NCI-H2029 (cell line): ENCODE measurements around the gene PIP5K1B.
"Not testable (repeated sequence)": the region's sequence is repeated elsewhere in the genome, so short reads cannot be mapped to it uniquely, and the experiment has no call there.

Source experiments
- DNase-seq: peaks from one replicate; lab custom pipeline; 2025; lab: John Stamatoyannopoulos, UW

PIP5K1B gene, protein sequence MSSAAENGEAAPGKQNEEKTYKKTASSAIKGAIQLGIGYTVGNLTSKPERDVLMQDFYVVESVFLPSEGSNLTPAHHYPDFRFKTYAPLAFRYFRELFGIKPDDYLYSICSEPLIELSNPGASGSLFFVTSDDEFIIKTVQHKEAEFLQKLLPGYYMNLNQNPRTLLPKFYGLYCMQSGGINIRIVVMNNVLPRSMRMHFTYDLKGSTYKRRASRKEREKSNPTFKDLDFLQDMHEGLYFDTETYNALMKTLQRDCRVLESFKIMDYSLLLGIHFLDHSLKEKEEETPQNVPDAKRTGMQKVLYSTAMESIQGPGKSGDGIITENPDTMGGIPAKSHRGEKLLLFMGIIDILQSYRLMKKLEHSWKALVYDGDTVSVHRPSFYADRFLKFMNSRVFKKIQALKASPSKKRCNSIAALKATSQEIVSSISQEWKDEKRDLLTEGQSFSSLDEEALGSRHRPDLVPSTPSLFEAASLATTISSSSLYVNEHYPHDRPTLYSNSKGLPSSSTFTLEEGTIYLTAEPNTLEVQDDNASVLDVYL

DNA sequence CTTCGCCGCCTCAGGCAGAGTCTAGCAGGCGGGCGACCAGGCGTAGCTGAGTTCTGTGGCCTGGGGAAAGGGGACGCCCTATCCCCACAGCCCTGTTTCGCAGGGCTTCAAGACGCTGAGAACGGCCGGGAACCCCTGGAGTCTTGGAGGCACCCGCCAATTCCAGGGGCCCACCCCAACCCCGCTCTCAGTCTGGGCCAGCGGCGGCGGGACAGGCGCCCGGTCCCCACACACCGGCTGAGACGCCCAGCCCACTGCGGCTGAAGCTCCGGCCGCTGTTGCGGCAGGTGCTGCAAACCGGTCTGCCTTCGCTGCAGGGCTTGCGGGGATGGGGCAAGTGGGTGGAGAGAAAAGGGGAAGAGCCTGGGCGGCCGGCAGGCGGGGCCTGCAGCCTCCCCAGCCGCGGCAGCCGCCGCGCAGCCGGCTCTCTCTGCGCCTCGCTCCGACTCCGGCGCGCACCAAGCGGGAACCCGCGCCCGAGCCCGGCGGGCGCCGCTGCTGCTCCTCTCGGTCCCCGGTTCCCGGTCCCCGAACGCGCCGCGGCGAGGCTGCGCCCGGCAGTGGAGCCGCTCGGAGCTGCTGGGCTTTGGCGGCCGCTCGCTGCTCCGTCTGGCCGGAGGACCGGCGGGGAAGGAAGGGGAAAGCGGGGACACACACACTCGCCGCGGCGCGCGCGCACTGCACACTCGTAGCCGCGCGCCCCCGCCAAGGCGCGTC is at the start of gene PIP5K1B:
Gene PIP5K1B, plus strand, starts transcription at position 427 of the 717 bp plus-strand sequence. CDS start 117,375 bp downstream, outside the sequence.
- DNase-seq, result peak; percentile 60

DNA sequence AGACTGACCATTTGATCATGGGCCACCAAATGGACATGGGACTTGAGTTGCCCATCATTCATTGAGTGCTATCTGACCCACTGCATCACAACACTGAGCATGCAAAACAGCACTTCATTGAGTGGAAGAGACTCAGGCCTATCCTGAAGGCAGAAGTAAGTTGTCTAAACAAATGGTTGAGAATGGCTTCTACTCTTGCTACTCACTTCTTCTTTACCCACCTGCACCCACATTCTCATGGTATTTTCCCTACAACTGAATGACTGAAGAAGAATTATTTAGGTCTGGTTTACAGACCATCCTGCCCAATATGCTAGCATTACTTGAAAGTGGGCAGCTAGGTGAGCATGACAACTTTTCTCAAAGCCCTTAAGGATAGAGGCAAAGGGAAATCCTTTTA is 41.0 kb upstream of the PIP5K1B start:
- DNase-seq, result no peak

DNA sequence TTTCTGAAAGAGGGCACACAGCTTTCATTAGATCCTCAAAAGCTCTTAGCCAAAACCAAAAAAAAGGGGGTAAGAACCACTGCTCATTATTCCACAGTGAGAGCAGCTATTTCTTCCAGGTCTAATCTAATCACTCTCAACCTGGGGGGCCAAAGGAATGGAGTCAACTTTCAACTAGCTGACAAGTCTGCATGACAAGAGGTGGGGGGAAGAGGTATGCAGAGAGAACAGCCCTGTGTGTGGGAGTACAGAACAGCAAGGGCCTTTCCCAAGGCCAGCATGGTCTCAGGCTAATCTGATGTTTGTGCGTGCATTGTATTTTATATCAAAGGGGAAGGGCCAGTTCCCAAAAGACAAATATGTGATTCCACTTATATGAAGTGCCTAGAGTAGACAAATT is 36.9 kb upstream of the PIP5K1B start:
- no peak for DNase-seq

DNA sequence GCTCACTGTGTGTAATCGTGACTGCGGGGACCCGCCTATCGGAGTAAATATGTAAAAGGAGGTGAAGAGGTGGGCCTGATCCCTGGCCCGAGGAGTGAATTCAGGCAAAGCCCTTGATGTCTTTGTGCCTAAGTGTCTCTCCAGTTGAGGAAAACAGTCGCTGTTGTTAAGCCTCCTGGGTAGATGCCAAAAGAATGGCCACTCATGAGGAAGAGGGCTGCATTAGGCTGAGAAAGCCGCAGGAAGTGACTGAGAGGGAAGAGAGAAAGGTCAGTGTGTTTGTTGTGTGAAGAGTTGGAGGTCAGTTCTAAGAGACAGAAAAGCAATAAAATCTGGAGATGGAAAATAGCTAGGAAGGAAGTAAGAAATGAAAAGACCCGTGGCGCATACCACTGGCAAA is 35.8 kb upstream of the PIP5K1B start:
- DNase-seq, result peak; percentile 80

DNA sequence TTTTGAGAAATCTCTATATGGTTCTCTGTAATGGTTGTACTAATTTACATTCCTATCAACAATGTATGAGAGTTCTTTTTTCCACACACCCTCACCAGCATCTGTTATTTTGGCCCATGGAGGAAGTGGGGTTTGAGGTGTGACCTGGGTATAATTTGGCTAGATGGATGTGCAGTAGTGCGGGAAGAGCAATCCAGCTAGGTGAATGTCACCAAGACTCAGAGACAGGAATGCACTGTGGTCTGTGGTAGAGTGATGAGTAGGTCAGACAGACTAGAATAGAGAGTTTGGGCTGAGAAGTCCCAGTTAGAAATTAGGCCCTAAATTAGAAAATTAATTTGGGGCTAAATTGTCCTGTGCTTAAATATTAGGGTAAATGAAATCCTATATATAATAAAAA is 32.8 kb upstream of the PIP5K1B start:
- DNase-seq, result no peak

DNA sequence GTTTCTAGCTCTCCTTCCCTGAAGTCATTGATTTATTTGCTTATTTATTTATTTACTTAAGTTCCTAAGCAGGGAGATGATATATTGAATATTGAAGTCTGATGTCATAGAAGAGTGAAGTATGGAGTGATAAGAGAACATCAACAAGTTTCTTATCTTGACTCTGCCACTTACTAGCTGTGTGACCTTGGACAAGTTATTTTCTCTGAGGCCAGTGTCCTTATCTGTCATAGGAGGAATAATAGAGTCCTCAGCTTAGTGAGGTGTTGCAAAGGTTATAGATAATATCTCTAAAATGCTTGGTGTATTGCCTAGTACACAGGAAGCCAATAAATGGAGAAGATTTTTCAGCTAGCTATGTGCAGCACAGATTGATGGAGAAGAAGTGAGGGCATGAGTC is 32.4 kb upstream of the PIP5K1B start:
- DNase-seq, result no peak

DNA sequence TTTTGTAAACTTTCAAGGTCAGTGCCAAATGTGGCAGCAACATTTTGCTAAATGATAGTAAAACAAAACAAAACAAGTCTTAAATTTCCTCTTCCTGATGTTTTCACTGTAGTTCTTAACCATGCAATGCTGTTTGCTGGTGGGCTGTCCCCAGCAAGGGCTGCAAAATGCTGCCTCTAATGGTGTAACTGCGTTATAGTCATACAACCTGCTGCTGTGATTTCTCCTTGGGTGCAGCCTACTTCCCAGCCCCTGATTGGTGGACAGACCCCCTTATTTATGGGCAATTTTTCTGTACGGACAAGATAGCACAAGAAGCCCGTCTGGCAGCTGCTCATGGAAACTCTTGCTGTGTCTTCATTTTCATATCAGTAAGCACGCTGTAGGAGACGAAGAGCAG is 26.6 kb upstream of the PIP5K1B start:
- no peak for DNase-seq

DNA sequence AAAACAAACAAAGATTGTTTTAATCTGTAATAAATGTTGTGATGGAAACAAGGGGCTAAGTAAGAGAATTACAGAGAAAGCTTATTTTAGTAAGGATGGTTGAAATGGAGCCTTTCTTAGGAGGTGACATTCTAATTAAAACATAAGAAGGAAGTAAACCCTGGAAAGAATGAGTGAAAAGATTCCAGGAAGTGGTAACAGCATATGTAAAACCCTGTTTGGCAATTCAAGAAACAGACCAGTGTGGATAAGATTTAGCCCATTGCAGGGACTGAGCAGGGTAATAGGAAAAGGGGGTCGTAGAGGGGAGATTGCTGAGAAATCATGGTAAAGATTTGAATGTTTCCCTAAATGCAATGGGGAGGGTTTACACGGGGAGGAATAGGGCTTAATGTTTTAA is 21.6 kb upstream of the PIP5K1B start:
- no peak for DNase-seq

DNA sequence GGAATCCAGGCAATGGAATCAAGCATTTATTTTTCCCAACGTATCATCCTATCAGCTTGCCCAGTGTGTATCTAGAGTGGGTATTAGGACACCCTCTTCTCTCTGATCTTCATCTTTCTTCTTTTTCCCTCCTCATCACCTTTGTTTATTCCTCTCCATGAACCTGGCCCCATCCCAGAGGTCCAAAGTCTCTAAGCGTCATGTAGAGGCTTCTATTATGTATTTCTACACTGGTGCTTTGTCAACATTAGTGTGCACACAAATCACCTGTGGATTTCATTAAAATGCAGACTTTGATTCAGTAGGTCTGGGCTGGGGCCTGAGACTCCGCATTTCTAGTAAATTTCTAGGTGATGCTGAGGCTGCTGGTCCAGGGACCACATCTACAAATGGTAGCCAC is 19.8 kb upstream of the PIP5K1B start:
- DNase-seq, result no peak

DNA sequence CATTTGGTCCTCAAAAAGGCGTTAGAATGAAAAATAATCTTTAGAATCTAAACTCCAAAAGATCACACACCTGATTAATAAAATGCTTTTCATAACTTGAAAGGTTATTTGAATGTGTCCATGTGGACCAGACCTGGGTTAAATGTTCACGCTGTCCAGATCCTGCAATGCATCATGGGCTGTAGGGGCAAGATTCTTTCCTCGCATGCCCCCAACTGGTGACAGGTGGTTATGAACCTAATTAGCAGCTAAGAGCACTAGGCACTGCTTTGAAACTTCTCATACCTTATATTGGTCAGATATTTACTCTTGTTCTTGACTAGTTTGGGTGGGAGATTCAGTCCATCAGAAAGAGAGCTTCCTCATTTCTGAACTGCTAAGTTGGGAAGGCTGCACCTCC is 19.3 kb upstream of the PIP5K1B start:
- DNase-seq, result peak; percentile 40

DNA sequence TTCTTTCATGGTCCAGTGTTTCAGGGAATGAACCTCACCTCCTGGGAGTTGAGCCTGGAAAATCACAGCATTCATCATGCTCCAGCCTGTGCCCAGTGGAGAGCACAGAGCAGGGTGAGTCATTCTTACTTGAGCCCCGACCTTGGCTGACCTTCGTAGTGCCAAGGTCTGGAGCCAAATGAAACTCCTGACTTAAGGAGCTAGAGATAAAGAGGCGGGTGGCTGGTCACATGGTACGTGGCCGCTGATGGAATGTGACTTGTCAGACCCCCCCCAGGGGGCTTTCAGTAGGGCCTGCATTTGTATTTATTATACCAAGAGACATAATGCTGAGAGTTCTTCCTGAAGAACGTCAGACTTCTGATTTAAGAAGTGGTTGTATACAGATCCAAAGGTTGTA is 15.0 kb upstream of the PIP5K1B start:
- DNase-seq, result no peak

DNA sequence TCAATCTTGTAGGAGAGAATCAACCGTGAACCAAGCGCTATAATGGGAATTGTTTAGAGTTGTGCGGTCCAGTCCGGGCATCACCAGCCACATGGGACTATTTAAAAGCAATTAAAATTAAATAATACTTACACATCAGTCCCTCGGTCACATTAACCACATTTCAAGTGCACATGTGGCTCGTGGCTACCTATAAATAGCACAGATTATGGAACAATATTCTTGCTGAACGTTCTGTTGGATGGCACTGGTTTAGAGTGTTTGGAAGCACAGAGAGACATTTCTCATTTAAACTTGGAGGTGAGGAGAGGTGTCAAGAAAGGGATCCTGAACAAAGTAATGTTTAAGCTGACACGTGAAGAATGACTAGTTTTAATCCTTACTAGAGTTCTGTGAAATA is 12.5 kb upstream of the PIP5K1B start:
- no peak for DNase-seq

DNA sequence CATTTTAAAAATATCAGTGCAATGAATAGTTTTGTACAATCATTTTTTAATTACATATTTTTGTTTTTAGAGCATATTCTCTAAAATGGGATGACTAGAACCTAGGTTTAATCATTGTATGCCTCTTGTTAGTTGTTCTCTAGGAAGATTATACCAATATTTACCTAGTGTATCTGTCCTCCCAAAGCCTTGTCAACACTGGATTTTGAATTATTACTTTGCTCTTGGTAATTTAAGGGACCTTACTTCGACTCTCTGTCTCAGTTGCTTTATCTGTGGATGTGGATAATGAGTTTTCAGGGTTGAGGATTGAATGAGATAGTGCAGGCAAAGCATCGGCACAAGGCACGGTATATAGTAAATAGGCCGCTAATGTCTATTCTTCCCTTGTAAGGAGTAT is 10.9 kb upstream of the PIP5K1B start:
- no peak for DNase-seq

DNA sequence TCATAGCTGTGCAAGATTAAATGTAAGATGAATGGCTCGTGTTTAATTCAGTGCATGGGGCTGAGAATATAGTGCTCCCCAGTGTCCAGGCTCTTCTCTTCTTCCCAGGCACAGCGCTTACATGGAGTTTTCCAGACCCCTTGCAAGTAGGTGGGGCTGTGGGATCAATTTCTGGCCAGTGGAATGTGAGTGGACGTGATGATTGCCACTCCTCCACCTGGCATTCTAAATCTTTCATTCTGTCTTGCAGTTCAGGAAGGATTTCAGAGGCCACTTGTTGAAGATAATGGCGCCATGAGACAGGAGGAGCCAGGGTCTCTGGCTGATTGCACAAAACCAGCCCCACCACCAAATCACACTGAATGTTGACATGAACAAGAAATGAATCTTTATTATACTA is 7.2 kb upstream of the PIP5K1B start:
- DNase-seq, result no peak

DNA sequence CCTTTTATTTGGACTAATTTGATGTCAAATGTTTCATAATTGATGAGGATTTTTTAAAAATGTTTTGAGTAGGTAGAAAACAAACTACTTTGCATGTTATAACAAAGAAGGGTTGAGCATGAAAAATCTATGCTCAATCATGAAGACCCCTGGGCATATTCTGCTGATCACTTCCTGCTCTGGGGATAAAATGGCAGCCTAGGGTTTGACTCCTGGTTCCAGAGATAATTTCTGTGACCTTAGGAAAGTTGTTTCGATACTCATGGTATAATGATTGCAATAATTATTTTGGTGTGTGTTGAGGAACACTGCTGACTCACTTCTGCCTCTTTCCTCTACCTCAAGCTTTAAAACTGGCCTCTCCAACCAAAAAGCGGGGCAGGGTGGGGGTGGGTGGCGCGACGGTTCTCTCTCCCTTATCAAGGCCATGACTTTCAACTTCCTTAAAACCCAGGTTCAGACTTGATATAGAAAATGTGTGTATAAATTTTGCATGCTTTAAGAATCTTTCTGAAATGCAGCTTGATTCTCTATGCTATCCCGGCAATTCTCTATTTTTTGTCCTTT is 6.0 kb upstream of the PIP5K1B start:
- DNase-seq, result no peak

DNA sequence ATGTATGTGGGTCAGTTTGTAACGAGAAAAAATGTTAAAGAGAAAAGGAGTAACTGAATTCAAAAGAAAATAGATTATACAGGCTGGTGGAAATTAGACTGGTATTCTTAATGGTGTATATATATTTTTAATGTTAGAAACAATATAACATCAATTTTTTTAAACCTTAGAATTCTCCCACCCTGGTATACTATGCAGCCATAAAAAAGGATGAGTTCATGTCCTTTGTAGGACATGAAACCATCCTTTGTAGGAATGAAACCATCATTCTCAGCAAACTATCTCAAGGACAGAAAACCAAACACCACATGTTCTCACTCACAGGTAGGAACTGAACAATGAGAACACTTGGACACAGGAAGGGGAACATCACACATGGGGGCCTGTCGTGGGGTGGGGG is 5.4 kb upstream of the PIP5K1B start:
- not testable (repeated sequence) for DNase-seq

DNA sequence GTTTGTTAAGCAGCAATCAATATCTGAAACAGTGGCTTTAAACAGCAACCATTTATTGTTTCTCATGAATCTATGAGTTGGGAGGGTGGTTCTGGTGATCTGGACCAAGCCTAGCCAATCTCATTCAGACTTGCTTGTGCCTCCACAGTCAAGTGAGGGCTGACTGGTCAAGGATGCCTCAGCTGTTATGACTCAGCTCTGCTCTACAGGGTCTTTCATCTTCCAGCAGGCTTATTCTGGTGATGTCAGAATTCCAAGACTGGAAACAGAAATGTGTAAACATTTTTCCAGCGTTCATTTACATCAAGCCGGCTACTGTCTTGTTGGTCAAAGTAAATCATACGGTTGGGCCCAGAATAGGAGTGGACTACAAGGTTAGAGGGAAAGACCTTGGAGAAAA is 2.5 kb upstream of the PIP5K1B start:
- DNase-seq, result no peak

DNA sequence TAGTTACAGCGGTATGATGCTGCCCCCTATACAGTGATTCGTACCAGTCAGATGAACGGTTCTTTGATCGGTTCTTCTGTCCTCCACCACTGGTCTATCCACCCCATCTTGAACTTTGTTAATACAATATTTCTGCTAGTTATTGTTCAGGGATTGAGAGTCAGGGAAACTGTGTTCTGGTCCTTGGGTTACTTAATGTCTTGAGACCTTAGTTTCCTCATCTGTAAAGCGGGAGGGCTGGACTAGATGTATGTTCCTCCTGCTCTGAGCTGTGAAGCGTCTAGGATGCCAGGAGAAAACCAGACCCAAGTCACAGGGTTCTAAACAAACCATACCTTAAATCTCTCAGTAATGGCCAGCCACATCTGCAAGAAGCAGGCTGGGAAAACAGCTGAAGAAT is 1.4 kb upstream of the PIP5K1B start:
- no peak for DNase-seq

DNA sequence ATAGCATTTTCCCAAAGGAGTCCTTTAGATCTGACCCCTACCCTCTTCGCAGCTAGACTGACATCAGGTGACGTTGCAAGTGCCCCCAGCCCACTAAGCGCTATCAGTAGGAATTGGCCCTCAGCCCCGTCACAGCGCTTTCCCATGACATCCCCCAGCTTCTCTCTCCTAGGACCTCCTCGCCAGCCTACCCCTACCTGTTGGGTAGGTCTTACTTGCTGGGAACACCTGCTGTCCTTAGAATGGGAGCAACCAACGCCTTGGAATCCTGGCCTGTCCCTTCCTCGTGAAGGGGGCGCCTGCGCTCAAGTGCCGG is 584 bp upstream of the PIP5K1B start:
- DNase-seq, result no peak

DNA sequence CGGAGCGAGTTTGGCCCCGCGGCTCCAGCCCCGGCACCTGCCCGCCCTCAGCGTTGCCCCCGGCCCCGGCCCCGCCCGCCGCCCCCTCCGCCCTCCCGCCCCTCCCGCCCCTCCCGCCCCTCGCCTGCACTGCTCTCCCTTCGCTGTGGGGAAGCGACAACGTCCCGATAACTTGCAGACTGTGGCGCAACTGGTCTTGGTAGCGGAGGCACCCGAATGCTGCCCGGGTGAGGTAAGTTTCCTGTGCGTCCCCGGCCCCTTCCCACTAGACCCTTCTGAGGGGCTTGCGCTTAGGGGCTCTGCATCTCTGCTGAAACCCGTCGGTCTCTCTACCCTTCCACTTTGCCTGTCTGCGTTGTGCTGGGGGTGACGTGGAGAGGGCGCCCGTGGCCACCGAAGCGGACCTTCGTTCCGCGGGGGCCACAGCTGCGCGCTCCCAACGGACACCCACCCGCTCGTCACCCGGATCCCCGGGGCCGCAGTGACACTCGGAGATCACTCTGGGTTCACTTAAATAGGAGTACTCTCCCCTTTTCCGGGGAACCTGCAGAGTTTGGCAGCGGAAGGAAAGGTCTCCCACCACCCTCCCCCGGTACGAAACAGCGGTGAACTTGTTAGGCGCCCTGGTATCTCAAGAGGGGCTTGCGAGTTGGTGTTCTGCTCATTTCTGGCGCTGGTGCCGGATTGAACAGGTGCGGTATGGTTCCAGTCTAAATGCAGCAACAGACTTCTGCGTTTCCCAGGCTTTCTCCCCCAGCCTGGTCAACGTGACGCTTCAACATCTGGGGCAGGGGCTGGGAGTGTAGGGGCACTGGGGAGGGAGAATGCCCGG is 707 bp downstream of the PIP5K1B start:
- DNase-seq, result peak; percentile 18

DNA sequence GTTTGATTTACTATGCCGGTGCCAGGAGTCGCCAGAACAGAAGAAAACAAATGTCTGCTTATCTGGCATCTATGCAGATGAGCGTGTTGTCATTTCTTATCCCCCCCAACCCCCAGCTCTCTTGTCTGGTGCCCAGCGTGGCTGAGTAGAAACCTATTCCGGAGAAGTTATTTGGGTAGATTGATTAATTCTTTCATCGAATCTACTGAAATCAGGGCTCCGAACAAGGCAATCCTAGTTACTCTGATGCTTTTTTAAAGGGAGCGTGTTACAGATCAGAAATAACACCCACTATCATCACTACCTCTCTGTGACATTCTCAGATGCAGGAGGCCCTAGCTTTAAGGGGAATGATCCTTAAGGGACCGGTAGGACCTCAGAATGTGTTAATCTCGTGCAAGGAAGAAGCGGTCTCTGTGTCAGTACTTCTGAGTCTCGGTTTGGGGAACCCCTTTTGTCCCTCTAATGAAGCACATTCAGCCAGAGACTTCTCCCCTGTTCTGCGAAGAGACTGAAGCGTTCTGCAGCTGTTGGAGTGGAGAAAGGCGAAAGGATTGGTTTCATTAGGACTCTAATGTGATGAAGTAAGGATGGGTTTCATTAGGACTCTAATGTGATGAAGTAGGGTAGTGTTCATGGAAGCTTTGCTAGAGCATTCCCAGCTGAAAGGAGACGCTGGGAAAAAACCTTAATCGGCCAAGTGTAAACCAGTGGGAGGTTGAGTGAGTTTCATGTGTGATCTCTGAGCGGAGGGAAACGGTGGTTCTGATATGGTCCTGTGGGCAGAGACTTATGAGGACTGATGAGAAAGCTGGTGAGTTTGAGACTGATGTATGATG is 1.5 kb downstream of the PIP5K1B start:
- DNase-seq, result no peak
